ENCODE results near the gene ITGB2. TPM values are rescaled to one million over a fixed set of nuclear protein-coding genes. Genes with fewer than 3 reads are reported as not detected.

Gene ITGB2
- total RNA-seq, 2 donors from 2014 or later = 1.6 to 2.3 TPM

DNA sequence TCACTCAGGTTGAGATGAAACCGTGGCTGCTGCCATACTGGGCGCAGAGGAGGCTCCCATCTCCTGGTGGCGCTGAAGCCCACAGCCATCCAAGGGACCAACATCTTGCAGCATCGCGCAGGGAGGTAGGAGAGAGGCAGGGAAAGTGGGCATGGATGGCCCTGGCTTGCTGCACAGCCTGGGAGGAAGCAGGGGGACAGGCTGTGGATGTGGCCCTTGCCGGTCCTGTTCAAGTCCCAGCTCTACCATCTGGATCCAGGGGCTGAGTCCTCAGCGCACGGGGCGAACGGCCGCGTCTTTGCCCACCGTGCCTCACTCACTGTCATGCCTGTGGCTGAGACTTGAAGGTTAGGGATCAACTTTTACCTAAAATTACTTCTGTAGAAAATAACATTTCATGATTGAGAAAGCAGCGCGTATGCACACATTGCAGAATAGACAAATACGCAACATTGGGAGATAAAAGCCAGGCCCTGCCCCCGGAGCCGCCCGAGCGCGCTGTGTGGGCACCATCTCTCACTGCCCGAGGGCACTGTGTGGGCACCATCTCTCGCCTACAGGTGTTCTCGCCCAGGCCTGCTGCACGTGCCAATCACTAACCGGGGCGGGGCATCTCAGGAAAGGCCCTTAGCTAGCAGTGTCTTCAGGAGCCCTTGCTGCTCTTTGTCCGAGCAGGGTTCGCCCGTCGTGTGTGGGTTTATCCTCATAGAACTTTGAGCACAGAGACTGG is 30.7 kb upstream of the ITGB2 start:
- H3K9ac ChIP-seq (ENCODE audit: extremely low read depth, low read length, poor library complexity, severe bottlenecking) = no peak overlapping the region
- no peaks in the 10 kb centered on the region for H3K4me1 Mint-ChIP-seq
- H3K4me3 Mint-ChIP-seq = no peak overlapping the region
- WGBS, 2 experiments (ENCODE audit: insufficient coverage in 1 of 2, insufficient read length in 1 of 2) = 94 to 98% methylated on average over 28 to 29 of the region's 31 CpGs
- no peaks in the 10 kb centered on the region for H3K9me3 ChIP-seq (ENCODE audit: control insufficient read depth, low read length)
- no peak for DNase-seq
- H3K36me3 ChIP-seq (ENCODE audit: control insufficient read depth, insufficient read depth, low read length) = peaks cover 11% of the 10 kb centered on the region
- TF ChIP-seq, protein P1, sequence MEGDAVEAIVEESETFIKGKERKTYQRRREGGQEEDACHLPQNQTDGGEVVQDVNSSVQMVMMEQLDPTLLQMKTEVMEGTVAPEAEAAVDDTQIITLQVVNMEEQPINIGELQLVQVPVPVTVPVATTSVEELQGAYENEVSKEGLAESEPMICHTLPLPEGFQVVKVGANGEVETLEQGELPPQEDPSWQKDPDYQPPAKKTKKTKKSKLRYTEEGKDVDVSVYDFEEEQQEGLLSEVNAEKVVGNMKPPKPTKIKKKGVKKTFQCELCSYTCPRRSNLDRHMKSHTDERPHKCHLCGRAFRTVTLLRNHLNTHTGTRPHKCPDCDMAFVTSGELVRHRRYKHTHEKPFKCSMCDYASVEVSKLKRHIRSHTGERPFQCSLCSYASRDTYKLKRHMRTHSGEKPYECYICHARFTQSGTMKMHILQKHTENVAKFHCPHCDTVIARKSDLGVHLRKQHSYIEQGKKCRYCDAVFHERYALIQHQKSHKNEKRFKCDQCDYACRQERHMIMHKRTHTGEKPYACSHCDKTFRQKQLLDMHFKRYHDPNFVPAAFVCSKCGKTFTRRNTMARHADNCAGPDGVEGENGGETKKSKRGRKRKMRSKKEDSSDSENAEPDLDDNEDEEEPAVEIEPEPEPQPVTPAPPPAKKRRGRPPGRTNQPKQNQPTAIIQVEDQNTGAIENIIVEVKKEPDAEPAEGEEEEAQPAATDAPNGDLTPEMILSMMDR (conservative IDR thresholded peaks at IDR 0.05) = no peak
- no peaks in the 10 kb centered on the region for H3K4me1 ChIP-seq (ENCODE audit: control insufficient read depth, insufficient read depth, low read length)
- H3K27me3 ChIP-seq (ENCODE audit: control insufficient read depth, insufficient read depth, low read length, poor library complexity, severe bottlenecking) = no peaks in the 10 kb centered on the region
- no peak overlapping the region for H3K27ac ChIP-seq (ENCODE audit: low read depth, low read length)
- H3K4me3 ChIP-seq (ENCODE audit: low read length) = no peak overlapping the region
- H3K27ac Mint-ChIP-seq = no peak overlapping the region
- H3K9me3 Mint-ChIP-seq = no peaks in the 10 kb centered on the region
- peaks cover 13% of the 10 kb centered on the region for H3K36me3 Mint-ChIP-seq (ENCODE audit: low read depth)
- H3K27me3 Mint-ChIP-seq (ENCODE audit: insufficient read depth) = no peaks in the 10 kb centered on the region

DNA sequence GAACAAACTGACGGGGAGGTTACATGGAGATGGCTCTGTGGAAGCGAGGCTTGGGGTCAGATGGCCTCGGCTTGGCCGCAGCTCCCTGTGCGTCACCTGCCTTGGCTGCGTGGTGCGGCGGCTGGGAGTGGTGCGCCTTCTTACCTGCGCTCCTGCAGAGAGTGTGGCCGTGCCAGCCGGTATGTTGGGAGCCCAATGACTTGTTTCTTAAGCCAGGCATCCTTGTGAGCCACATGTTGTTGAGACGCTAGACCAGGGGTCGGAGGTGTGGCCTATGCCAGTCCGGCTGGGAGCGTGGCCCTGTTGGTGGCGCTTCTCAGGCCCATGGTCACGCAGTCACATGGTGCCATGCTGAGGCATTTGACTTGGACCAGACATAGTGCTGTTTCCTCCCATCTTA is 29.7 kb upstream of the ITGB2 start:
- Histone ChIP-seq H3K27me3 (ENCODE audit: control insufficient read depth, insufficient read depth, low read length, poor library complexity, severe bottlenecking) (no peaks in the 10 kb centered on the region), H3K9me3 (ENCODE audit: control insufficient read depth, low read length) (no peaks in the 10 kb centered on the region), H3K36me3 (ENCODE audit: control insufficient read depth, insufficient read depth, low read length) (peaks cover 17% of the 10 kb centered on the region), H3K9ac (ENCODE audit: extremely low read depth, low read length, poor library complexity, severe bottlenecking) (no peak overlapping the region), H3K4me3 (ENCODE audit: low read length) (no peak overlapping the region), H3K4me1 (ENCODE audit: control insufficient read depth, insufficient read depth, low read length) (no peaks in the 10 kb centered on the region), H3K27ac (ENCODE audit: low read depth, low read length) (no peak overlapping the region)
- TF ChIP-seq, protein P1 (conservative IDR thresholded peaks at IDR 0.05) = no peak
- H3K27me3 Mint-ChIP-seq (ENCODE audit: insufficient read depth) = no peaks in the 10 kb centered on the region
- WGBS, 2 experiments (ENCODE audit: insufficient coverage in 1 of 2, insufficient read length in 1 of 2) = 95 to 99% methylated on average over 17 to 18 of the region's 18 CpGs
- no peaks in the 10 kb centered on the region for H3K4me1 Mint-ChIP-seq
- H3K36me3 Mint-ChIP-seq (ENCODE audit: low read depth) = peaks cover 11% of the 10 kb centered on the region
- no peak overlapping the region for H3K27ac Mint-ChIP-seq
- H3K4me3 Mint-ChIP-seq = no peak overlapping the region
- H3K9me3 Mint-ChIP-seq = no peaks in the 10 kb centered on the region
- DNase-seq = no peak

DNA sequence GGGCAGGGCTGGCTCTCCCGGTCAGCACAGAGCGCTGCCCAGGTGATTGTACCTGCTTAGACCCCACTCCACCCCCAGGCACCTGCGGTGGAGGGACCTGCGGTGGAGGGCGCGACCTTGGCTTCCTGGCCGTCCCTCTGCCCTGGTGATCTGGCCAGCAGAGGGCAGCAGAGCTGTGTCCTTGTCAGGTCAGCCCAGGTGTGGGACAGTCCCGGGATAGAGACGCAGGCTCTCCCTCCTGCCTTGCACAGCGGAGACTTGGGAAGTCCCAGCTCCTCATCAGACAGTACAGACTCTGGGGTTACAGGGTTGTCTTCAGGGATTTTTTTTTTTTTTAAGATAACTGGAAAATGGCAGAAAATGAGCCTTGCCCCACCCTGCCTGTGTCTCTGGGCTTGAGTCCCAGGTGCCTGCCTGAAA is 29.1 kb upstream of the ITGB2 start:
- TF ChIP-seq, protein P1 (conservative IDR thresholded peaks at IDR 0.05) = peak; percentile 98
- H3K4me1 Mint-ChIP-seq = no peaks in the 10 kb centered on the region
- Histone ChIP-seq H3K9me3 (ENCODE audit: control insufficient read depth, low read length) (no peaks in the 10 kb centered on the region), H3K4me1 (ENCODE audit: control insufficient read depth, insufficient read depth, low read length) (no peaks in the 10 kb centered on the region), H3K27ac (ENCODE audit: low read depth, low read length) (no peak overlapping the region), H3K4me3 (ENCODE audit: low read length) (no peak overlapping the region), H3K9ac (ENCODE audit: extremely low read depth, low read length, poor library complexity, severe bottlenecking) (no peak overlapping the region), H3K36me3 (ENCODE audit: control insufficient read depth, insufficient read depth, low read length) (peaks cover 17% of the 10 kb centered on the region), H3K27me3 (ENCODE audit: control insufficient read depth, insufficient read depth, low read length, poor library complexity, severe bottlenecking) (no peaks in the 10 kb centered on the region)
- DNase-seq = peak; percentile 98
- H3K4me3 Mint-ChIP-seq = no peak overlapping the region
- no peak overlapping the region for H3K27ac Mint-ChIP-seq
- 21 to 46% methylated on average over 3 to 10 of the region's 10 CpGs for WGBS, 2 experiments (ENCODE audit: insufficient coverage in 1 of 2, insufficient read length in 1 of 2)
- H3K9me3 Mint-ChIP-seq = no peaks in the 10 kb centered on the region
- H3K27me3 Mint-ChIP-seq (ENCODE audit: insufficient read depth) = no peaks in the 10 kb centered on the region
- H3K36me3 Mint-ChIP-seq (ENCODE audit: low read depth) = peaks cover 12% of the 10 kb centered on the region
